ENCODE measurements around the gene RRAS2. TPM values are rescaled to one million over a fixed set of nuclear protein-coding genes. Genes with fewer than 3 reads are reported as not detected.

RRAS2 gene
- total RNA-seq, 1 donor, result 138 TPM

DNA sequence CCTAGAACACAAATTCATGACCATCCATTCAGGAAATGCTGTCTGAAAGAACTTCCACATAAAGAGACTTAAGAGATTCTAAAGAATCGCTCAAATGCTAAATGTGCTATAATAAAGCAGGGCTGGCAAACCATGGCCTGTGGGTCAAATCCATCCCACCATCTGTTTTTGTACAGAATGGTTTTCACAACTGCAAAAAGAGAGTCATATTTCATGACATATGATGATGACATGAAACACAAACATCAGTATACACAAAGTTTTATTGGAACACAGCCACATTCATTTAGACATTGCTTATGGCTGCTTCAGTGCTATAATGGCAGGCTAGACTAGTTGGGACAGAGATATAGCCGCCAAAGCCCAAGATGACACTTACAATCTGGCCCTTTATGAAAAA lies 85.1 kb downstream of the RRAS2 start:
- DNase-seq (ENCODE audit: low read depth), result no peak
- no peak overlapping the region for H3K4me3 ChIP-seq (ENCODE audit: low read depth, low read length)
- TF ChIP-seq, protein P1, sequence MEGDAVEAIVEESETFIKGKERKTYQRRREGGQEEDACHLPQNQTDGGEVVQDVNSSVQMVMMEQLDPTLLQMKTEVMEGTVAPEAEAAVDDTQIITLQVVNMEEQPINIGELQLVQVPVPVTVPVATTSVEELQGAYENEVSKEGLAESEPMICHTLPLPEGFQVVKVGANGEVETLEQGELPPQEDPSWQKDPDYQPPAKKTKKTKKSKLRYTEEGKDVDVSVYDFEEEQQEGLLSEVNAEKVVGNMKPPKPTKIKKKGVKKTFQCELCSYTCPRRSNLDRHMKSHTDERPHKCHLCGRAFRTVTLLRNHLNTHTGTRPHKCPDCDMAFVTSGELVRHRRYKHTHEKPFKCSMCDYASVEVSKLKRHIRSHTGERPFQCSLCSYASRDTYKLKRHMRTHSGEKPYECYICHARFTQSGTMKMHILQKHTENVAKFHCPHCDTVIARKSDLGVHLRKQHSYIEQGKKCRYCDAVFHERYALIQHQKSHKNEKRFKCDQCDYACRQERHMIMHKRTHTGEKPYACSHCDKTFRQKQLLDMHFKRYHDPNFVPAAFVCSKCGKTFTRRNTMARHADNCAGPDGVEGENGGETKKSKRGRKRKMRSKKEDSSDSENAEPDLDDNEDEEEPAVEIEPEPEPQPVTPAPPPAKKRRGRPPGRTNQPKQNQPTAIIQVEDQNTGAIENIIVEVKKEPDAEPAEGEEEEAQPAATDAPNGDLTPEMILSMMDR (IDR thresholded peaks at IDR 0.05; ENCODE audit: insufficient read depth, low read depth, low read length), result no peak

- TF ChIP-seq, protein P1 (IDR thresholded peaks at IDR 0.05; ENCODE audit: insufficient read depth, low read depth, low read length), result no peak
- DNase-seq (ENCODE audit: low read depth), result no peak
These were observed 88.1 kb downstream of the RRAS2 start for GRCh38 chr11:14270690-14271542.

DNA sequence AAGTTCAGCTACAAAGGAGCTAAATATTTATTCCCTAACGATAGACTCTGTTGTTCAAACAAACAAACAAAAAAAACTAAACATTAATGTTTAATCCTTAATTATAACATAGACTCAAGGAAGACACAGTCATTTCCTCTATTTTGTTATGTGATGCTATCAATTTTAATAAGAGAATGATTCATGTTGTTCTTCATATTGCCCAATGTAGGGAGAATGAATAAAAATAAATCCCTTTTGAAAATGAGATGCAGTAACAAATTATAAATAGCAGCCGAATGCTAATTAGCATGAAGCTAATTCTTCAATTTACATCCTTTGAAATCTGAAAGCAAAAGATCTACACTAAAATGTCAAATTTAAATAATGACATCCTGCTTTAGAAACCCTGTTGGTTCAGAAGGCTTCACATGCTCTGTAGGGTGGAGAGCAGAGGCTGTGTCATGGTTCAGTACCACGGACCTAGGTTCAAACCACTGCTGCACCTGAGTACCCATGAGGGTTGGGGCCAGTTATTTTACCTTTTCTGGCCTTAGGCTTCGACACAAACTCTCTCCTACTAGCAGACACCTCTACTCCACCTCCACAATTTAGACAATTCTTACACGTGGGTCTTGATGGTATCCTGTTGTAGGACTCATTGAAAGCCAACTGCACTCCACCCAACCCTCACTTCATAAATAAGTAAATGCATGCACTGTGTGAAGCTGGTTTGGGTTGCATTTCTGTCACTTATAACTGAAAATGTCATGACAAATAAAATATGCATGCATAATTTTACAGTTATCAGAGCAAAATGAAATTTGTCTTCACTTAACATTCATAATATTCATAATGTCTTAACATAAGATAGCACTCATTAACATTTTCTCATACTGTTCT lies 89.0 kb downstream of the RRAS2 start:
- no peak overlapping the region for H3K4me3 ChIP-seq (ENCODE audit: low read depth, low read length)
- no peak for DNase-seq (ENCODE audit: low read depth)
- TF ChIP-seq, protein P1 (IDR thresholded peaks at IDR 0.05; ENCODE audit: insufficient read depth, low read depth, low read length), result no peak

More at GRCh38 chr11:14270690-14271542, 88.1 kb downstream of the RRAS2 start:
- H3K4me3 ChIP-seq (ENCODE audit: low read depth, low read length), result no peak overlapping the region

DNA sequence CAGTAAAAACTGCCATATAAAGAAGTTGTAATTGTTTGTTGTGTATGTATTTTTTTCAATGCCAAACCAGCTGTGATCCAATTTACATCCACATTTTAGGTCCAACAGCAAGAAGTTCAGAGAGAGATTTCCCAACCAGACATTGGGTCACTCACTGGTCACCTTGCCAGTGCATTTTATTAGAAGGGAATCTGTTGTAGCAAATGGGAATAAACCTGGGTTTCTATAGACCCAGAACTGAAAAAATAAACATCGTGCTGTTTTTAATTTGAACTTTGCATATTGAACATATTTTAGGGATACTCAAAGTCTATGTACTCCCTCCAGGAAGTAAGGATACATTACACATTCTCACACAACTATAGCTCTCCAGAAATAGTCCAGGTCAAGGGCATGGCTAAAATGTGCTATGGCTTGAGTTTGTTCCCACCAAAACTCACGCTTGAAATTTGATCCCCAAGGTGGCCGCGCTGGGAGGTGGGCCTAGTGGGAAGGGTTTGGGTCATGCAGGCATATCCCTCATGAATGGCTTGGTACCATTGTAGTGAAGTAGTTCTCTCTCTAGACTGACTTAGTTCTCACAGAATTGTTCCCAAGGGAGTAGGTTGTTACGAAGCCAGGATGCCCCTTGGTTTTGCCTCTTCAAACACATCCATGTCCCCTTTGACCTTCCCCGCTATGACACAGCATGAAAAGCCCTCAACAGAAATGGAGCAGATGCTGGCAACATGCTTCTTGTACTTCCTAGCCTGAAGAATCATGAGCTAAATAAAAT lies 90.9 kb downstream of the RRAS2 start:
- TF ChIP-seq, protein P1 (IDR thresholded peaks at IDR 0.05; ENCODE audit: insufficient read depth, low read depth, low read length), result no peak
- DNase-seq (ENCODE audit: low read depth), result no peak
- H3K4me3 ChIP-seq (ENCODE audit: low read depth, low read length), result no peak overlapping the region

DNA sequence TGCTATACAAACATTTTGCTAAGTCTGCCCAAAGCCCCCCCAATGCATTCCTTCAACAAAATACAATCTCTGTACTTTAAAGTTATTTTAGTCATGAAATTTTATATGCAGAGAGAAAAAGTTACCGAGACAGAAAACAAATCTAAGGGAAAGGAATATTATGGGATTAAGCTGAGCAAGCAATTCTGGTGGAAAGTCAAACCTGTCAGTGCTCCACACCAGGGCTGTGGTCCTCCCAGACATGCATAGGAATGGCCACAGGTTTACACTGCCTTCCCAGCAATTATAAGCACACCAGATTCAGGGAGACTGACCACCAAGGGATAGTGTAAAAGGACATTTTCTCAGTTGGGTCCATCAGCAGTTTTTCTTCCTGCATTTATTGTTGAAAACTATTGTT lies 92.4 kb downstream of the RRAS2 start:
- TF ChIP-seq, protein P1 (IDR thresholded peaks at IDR 0.05; ENCODE audit: insufficient read depth, low read depth, low read length), result no peak
- DNase-seq (ENCODE audit: low read depth), result no peak
- H3K4me3 ChIP-seq (ENCODE audit: low read depth, low read length), result no peak overlapping the region

- TF ChIP-seq, protein P1 (IDR thresholded peaks at IDR 0.05; ENCODE audit: insufficient read depth, low read depth, low read length), result no peak
- no peak for DNase-seq (ENCODE audit: low read depth)
These were observed 94.0 kb downstream of the RRAS2 start for GRCh38 chr11:14264966-14265365.

More at GRCh38 chr11:14264966-14265365, 94.0 kb downstream of the RRAS2 start:
- H3K4me3 ChIP-seq (ENCODE audit: low read depth, low read length), result no peak overlapping the region
